GM12865 (cell line): ENCODE measurements around the gene MCF2L.

Experiments
- DNase-seq: peaks from one replicate; pipeline ENCODE4 v3.0.0; 2010; ENCODE audit warnings: low read depth
- H3K4me3 ChIP-seq: 2 replicates; pipeline ENCODE4 v1.5.1; 2011; ENCODE audit warnings: mild to moderate bottlenecking, low read depth, low read length, control low read depth
- TF ChIP-seq, protein P1 (sequence below): IDR thresholded peaks from 2 replicates; pipeline ENCODE4 v1.5.1; 2011; ENCODE audit warnings: low read length, control low read depth, low read depth, inconsistent platforms; ENCODE audit not compliant: insufficient read depth; ENCODE audit errors: missing control alignments

MCF2L gene

GRCh38 chr13:112986470-112986869 is 17.5 kb downstream of the MCF2L start:
- DNase-seq, result no peak
- TF ChIP-seq, protein P1, sequence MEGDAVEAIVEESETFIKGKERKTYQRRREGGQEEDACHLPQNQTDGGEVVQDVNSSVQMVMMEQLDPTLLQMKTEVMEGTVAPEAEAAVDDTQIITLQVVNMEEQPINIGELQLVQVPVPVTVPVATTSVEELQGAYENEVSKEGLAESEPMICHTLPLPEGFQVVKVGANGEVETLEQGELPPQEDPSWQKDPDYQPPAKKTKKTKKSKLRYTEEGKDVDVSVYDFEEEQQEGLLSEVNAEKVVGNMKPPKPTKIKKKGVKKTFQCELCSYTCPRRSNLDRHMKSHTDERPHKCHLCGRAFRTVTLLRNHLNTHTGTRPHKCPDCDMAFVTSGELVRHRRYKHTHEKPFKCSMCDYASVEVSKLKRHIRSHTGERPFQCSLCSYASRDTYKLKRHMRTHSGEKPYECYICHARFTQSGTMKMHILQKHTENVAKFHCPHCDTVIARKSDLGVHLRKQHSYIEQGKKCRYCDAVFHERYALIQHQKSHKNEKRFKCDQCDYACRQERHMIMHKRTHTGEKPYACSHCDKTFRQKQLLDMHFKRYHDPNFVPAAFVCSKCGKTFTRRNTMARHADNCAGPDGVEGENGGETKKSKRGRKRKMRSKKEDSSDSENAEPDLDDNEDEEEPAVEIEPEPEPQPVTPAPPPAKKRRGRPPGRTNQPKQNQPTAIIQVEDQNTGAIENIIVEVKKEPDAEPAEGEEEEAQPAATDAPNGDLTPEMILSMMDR, result no peak
- H3K4me3 ChIP-seq, result no peak overlapping the region

GRCh38 chr13:112986946-112987681 is 18.1 kb downstream of the MCF2L start:
- H3K4me3 ChIP-seq, result no peak overlapping the region
- TF ChIP-seq, protein P1, result no peak
- no peak for DNase-seq

DNA sequence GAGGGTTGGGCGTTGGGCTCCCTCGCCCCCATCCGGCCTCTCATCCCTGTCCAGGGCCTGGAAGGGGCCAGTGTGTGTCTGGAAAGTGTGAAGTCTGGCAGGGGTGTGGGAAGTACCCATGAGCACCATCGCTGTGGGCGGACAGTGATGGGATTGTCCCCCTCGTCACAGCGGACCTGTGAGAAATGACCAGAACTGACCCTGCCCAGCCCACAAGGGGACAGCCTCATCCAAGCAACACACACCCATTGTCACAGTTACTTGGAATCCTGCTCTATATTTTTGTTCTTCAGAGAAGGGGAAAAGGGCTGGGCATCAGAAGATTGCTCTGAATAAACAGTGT is 18.6 kb downstream of the MCF2L start:
- DNase-seq, result no peak
- TF ChIP-seq, protein P1, result no peak

GRCh38 chr13:112990783-112991182 is 21.8 kb downstream of the MCF2L start:
- TF ChIP-seq, protein P1, result no peak
- DNase-seq, result no peak
- H3K4me3 ChIP-seq, result no peak overlapping the region

More for the DNA sequence above, 18.6 kb downstream of the MCF2L start:
- H3K4me3 ChIP-seq, result no peak overlapping the region

GRCh38 chr13:112991609-112992008 is 22.6 kb downstream of the MCF2L start:
- DNase-seq, result no peak
- no peak overlapping the region for H3K4me3 ChIP-seq
- TF ChIP-seq, protein P1, result no peak

DNA sequence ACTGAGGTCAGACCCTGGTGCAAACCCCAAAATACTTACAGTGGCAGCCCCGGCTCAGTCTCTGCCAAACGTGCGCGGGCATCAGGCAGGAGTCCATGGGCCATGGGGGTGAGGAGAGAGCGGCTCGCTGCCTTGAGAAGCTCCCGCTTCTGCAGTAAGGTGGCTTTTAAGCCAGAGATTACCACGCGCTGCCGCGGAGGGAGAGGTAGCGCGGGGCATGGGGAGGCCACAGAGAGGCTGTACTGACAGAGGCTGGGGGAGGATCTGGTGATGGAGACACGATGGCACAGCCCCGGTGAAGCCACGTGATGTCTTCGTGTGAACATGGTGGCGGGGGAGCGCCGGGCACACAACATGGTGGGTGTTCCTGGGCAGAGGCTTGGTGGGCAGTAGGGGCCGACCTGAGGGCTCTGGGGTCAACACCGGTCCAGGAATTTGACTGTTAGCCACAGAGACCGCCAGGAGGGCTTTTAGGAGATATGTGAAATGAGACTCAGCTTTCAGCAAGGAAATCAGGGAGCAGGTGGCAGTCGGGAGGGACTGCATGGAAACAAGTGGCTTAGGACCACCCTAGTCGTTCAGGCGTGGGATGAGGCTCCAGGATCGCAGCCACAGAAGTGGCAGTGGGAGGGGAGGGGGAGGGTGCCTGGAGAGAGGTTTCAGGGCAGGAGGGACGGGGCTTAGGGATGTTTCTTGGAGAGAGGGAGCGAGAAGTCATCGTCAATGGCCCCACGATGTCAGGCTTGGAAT is 24.1 kb downstream of the MCF2L start:
- TF ChIP-seq, protein P1, result no peak
- DNase-seq, result no peak
- H3K4me3 ChIP-seq, result no peak overlapping the region
